CD4-positive, alpha-beta memory T cell (primary cell): Measurements from ENCODE around the gene GNA15. TPM values are rescaled to one million over a fixed set of nuclear protein-coding genes. Genes with fewer than 3 reads are reported as not detected.
A peak's percentile ranks its signal among the peaks of the same experiment; 100 is the strongest.

Experiments
- CTCF ChIA-PET: fragments of 350-600 bp; sonication (Branson Sonifier 250); formaldehyde crosslinking; loops from one replicate; lab custom pipeline; 2021; ENCODE audit warnings: inconsistent platforms; ENCODE audit not compliant: partially characterized antibody; lab: Charles Lee
- POLR2A ChIA-PET: fragments of 350-600 bp; sonication (Branson Sonifier 250); formaldehyde crosslinking; loops from one replicate; lab custom pipeline; 2021; ENCODE audit not compliant: partially characterized antibody; lab: Charles Lee
- DNase-seq, 5 donors: peaks; one replicate each; pipeline versions ENCODE4 v3.0.0 to v3.0.0-alpha.2; 2020 to 2022; ENCODE audit warnings: mixed read lengths in 1 of 5
- H3K27ac ChIP-seq: one replicate; pipeline ENCODE4 v1.7.0; 2013; ENCODE audit warnings: low read depth, low read length
- H3K27me3 ChIP-seq: 2 replicates; pipeline ENCODE4 v1.7.0; 2013; ENCODE audit warnings: mild to moderate bottlenecking, low read length, moderate library complexity; ENCODE audit not compliant: insufficient read depth
- H3K36me3 ChIP-seq: 2 replicates; pipeline ENCODE4 v1.7.0; 2013; ENCODE audit warnings: mild to moderate bottlenecking, low read length, moderate library complexity; ENCODE audit not compliant: insufficient read depth
- H3K4me1 ChIP-seq: 2 replicates; pipeline ENCODE4 v1.7.0; 2013; ENCODE audit warnings: mild to moderate bottlenecking, low read length, moderate library complexity; ENCODE audit not compliant: insufficient read depth
- H3K4me3 ChIP-seq, 2 donors: one replicate each; pipeline ENCODE4 v1.7.0; 2013; ENCODE audit warnings: low read length in 2 of 2, mild to moderate bottlenecking in 1 of 2
- H3K9me3 ChIP-seq, 2 donors: one replicate each; pipeline ENCODE4 v1.7.0; 2013; ENCODE audit warnings: low read length in 2 of 2, control low read depth in 1 of 2; ENCODE audit not compliant: control insufficient read depth in 1 of 2
- H3K27ac Mint-ChIP-seq, 7 donors: one replicate each; pipeline ENCODE4 v1.8.0; 2020 to 2021; ENCODE audit warnings: mixed read lengths in 7 of 7, mild to moderate bottlenecking in 6 of 7, inconsistent platforms in 3 of 7, moderate library complexity in 3 of 7
- H3K27me3 Mint-ChIP-seq, 2 donors: one replicate each; pipeline ENCODE4 v1.8.0; 2020 to 2021; ENCODE audit warnings: mixed read lengths in 2 of 2
- H3K36me3 Mint-ChIP-seq, 2 donors: one replicate each; pipeline ENCODE4 v1.8.0; 2020 to 2021; ENCODE audit warnings: mixed read lengths in 2 of 2, inconsistent platforms in 1 of 2, mild to moderate bottlenecking in 1 of 2
- H3K4me1 Mint-ChIP-seq, 4 donors: one replicate each; pipeline ENCODE4 v1.8.0; 2020 to 2021; ENCODE audit warnings: mixed read lengths in 4 of 4, mild to moderate bottlenecking in 1 of 4
- H3K4me3 Mint-ChIP-seq, 8 donors: one replicate each; pipeline ENCODE4 v1.8.0; 2020 to 2021; ENCODE audit warnings: mixed read lengths in 8 of 8, mild to moderate bottlenecking in 7 of 8, moderate library complexity in 6 of 8, inconsistent platforms in 3 of 8
- H3K9me3 Mint-ChIP-seq, 8 donors: one replicate each; pipeline ENCODE4 v1.8.0; 2020 to 2021; ENCODE audit warnings: mixed read lengths in 8 of 8, mild to moderate bottlenecking in 5 of 8, inconsistent platforms in 3 of 8, moderate library complexity in 1 of 8
- intact Hi-C: fragments of 100-400 bp; cut with micrococcal nuclease; formaldehyde crosslinking; loops from one replicate; pipeline ENCODE4 v1.15.1; 2023
- polyA plus RNA-seq, 2 donors: library from polyadenylated mRNA; unstranded; fragments of 300-500 nt; fragmentation: Illumina TruSeq; gene quantifications; one replicate each; pipeline ENCODE4 v1.2.3, GENCODE V29; 2021
- total RNA-seq, 2 experiments: library from RNA; stranded (reverse); gene quantifications; one replicate each; pipeline ENCODE4 v1.2.3, GENCODE V29; 2021

The GNA15 gene
- total and polyA plus RNA-seq, 4 experiments from 2014 or later = 2.5 to 4.8 (median 3.5) TPM

DNA sequence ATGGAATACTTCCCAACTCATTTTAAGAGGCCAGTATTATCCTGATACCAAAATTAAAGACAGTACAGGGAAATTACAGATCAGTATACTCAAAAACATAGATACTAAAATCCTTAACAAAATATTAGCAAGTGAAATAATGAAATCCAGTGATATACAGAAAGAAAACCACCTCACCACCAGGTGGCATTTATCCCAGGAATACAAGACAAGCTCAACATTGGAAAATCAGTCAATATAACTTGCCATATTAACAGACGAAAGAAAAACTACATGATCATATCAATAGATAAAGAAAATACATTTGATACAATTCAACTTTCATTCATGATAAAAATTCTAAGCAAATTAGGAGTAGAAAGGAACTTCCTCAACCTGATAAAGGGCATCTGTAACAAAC, 6.7 kb upstream of the GNA15 start:
- peak in 4 of 5 donors; percentile 26 to 42 (median 32) for DNase-seq
- CTCF ChIA-PET = interaction anchor here (0.8 to 11.6 kb wide), 15 partner anchors 13 to 178 kb away, joined by 3 to 158 read pairs (median 7); partner anchors contain the start of gene S1PR4
- H3K27ac Mint-ChIP-seq = peak overlapping the region in 4 of 7 donors; percentile 13 to 81 (median 44)

DNA sequence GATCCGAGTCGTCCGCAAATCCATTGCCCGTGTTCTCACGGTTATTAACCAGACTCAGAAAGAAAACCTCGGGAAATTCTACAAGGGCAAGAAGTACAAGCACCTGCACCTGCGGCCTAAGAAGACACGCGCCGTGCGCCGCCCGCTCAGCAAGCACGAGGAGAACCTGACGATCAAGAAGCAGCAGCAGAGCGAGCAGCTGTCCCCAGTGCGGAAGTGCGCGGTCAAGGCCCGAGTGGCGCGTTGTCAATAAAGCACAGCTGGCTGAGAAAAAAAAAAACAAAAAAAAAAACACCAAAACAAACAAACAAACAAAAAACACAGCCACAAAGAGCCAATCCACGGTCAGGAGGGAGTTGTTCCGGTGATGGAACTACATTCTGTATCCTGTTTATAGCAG, 4.7 kb upstream of the GNA15 start:
- H3K36me3 ChIP-seq = no peaks in the 10 kb centered on the region
- H3K27me3 ChIP-seq = no peaks in the 10 kb centered on the region
- H3K27ac ChIP-seq = no peak overlapping the region
- no peak overlapping the region for H3K4me3 ChIP-seq
- peaks cover 14 to 41% (median 26%) of the 10 kb centered on the region in 4 donors for H3K4me1 Mint-ChIP-seq
- peak overlapping the region in 7 of 8 donors; percentile 15 to 69 (median 54) for H3K4me3 Mint-ChIP-seq
- peak in 3 of 5 donors; percentile 18 to 49 (median 46) for DNase-seq
- ChIA-PET CTCF (interaction anchor here (0.7 to 11.6 kb wide), 6 partner anchors 11 to 171 kb away, joined by 3 to 158 read pairs (median 38); no protein-coding TSS in a partner anchor), POLR2A (interaction anchor here (2.1 kb wide), 1 partner anchor 55 kb away, joined by 6 read pairs; the partner anchor contains the start of gene NCLN)
- H3K27me3 Mint-ChIP-seq = no peaks in the 10 kb centered on the region
- H3K4me1 ChIP-seq = peaks cover 31% of the 10 kb centered on the region
- intact Hi-C loops = loop anchor here (5.0 kb wide), 1 partner anchor 46 kb away; the partner anchor contains the start of gene S1PR4
- no peaks in the 10 kb centered on the region for H3K36me3 Mint-ChIP-seq
- H3K9me3 ChIP-seq = no peaks in the 10 kb centered on the region
- peak overlapping the region; percentile 77 to 93 (median 88) for H3K27ac Mint-ChIP-seq
- H3K9me3 Mint-ChIP-seq = no peaks in the 10 kb centered on the region

More for the DNA sequence above, 6.7 kb upstream of the GNA15 start:
- Mint-ChIP-seq H3K4me3 (no peak overlapping the region), H3K9me3 (no peaks in the 10 kb centered on the region), H3K4me1 (peaks cover 16 to 33% (median 23%) of the 10 kb centered on the region in 4 donors), H3K36me3 (no peaks in the 10 kb centered on the region), H3K27me3 (no peaks in the 10 kb centered on the region)
- no peaks in the 10 kb centered on the region for H3K27me3 ChIP-seq
- no peak overlapping the region for H3K27ac ChIP-seq
- intact Hi-C loops = loop anchor here (1.0 kb wide), 2 partner anchors 34 to 81 kb away; no protein-coding TSS in a partner anchor
- H3K9me3 ChIP-seq = no peaks in the 10 kb centered on the region
- POLR2A ChIA-PET = interaction anchor here (0.7 to 2.2 kb wide), 7 partner anchors 13 to 178 kb away, joined by 3 to 12 read pairs (median 4); partner anchors contain the start of gene S1PR4
- peaks cover 22% of the 10 kb centered on the region for H3K4me1 ChIP-seq
- no peaks in the 10 kb centered on the region for H3K36me3 ChIP-seq
- H3K4me3 ChIP-seq = no peak overlapping the region

DNA sequence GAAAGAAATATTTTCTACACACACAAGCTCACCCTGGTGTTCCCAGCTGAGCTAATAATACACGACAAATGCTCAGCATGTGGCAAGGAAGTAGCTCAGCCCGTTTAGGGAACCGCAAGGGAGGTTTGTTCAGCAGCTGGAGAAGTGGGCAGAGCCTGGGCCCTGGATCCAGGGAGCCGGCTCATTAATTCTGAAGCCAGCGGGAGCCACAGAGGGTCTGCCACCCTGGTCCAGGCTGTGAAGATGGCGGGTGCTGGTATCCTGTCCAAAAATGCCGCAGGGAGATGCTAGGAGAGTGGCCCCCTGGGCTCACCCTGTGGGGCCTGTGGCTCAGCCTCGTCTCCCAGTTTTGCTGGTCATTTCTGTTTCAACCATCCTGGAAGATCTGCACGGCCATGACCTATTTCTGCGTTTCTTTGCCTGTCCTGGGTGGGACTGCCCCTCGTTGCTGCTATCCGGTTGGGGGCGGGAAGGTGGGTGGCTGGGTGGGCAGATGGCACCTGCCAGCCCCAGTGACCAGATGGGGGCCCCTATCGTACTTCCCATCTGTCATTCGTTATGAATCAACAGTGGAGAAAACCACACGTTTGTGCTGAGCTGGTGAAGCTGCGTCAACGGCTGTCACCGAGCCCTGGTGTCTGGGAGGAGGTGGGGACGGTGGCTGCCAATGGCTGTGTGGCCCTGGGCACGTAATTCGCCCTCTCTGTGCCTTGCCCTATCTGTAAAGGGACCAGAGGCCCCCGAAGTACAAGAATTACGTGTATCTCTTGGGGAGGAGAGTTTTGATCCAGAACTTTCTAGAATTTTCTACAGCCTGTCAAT, 2.7 kb upstream of the GNA15 start:
- CTCF ChIA-PET = interaction anchor here (1.1 to 11.6 kb wide), 6 partner anchors 9 to 182 kb away, joined by 3 to 158 read pairs (median 6); no protein-coding TSS in a partner anchor
- Histone ChIP-seq H3K27me3 (no peaks in the 10 kb centered on the region), H3K36me3 (no peaks in the 10 kb centered on the region), H3K9me3 (no peaks in the 10 kb centered on the region), H3K4me1 (peaks cover 41% of the 10 kb centered on the region), H3K27ac (peak overlapping the region; percentile 69), H3K4me3 (peak overlapping the region in 1 of 2 donors; percentile 23)
- Mint-ChIP-seq H3K9me3 (no peaks in the 10 kb centered on the region), H3K27me3 (no peaks in the 10 kb centered on the region), H3K4me3 (peak overlapping the region; percentile 75 to 89 (median 82)), H3K36me3 (peaks cover 0 to 4% of the 10 kb centered on the region in 2 donors), H3K27ac (peak overlapping the region; percentile 91 to 98 (median 97)), H3K4me1 (peaks cover 19 to 49% (median 31%) of the 10 kb centered on the region in 4 donors)
- DNase-seq = peak; percentile 77 to 94 (median 84)
- POLR2A ChIA-PET = interaction anchor here (1.4 to 1.9 kb wide), 3 partner anchors 9 to 97 kb away, joined by 3 to 12 read pairs (median 6); no protein-coding TSS in a partner anchor
- intact Hi-C loops = loop anchor here (5.0 kb wide), 1 partner anchor 44 kb away; the partner anchor contains the start of gene S1PR4

DNA sequence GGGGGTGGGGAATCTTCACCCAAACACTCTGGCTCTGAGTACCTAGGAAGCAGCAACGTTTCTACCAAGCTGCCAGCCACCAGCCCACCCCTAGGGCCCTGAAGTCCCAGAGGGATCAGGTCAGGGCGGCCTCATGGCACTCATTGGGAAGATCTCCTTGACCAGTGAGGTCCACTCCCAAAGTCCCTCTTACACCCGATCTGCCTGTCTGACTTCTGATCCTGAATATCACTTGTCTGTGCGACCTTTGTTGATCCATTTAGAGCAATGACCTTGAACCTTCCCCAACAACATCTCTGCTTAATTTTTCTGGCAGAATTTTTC, 2.1 kb upstream of the GNA15 start:
- Histone ChIP-seq H3K27ac (peak overlapping the region; percentile 69), H3K9me3 (no peaks in the 10 kb centered on the region), H3K4me1 (peaks cover 41% of the 10 kb centered on the region), H3K27me3 (no peaks in the 10 kb centered on the region), H3K4me3 (no peak overlapping the region), H3K36me3 (no peaks in the 10 kb centered on the region)
- Mint-ChIP-seq H3K36me3 (peaks cover 0 to 4% of the 10 kb centered on the region in 2 donors), H3K9me3 (no peaks in the 10 kb centered on the region), H3K4me3 (peak overlapping the region; percentile 75 to 89 (median 82)), H3K27me3 (no peaks in the 10 kb centered on the region), H3K4me1 (peaks cover 19 to 49% (median 31%) of the 10 kb centered on the region in 4 donors), H3K27ac (peak overlapping the region; percentile 91 to 98 (median 97))
- ChIA-PET POLR2A (interaction anchor here (1.4 to 1.9 kb wide), 3 partner anchors 8 to 98 kb away, joined by 3 to 12 read pairs (median 6); no protein-coding TSS in a partner anchor), CTCF (interaction anchor here (0.6 to 11.6 kb wide), 4 partner anchors 7 to 1308 kb away, joined by 3 to 158 read pairs (median 4); no protein-coding TSS in a partner anchor)
- no peak for DNase-seq
- intact Hi-C loops = loop anchor here (5.0 kb wide), 1 partner anchor 44 kb away; the partner anchor contains the start of gene S1PR4

DNA sequence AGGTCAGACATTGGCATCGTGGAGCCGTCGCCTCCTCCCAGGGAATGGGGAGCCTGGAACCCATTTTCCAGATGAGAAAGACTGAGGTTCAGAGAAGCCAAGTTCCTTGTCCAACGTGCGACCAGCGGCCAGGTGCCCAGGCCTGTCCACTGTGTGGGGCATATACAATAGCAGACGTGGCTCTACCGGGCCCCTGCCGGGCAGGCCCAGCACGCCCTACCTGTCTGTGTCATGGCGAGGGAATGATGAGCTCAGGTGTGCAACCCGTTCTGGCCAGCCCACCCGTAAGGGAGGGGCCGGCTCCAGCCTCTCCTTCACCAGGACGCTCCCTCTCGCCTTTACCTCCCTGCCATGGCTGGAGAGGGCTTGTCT, 837 bp downstream of the GNA15 start:
- no peaks in the 10 kb centered on the region for H3K9me3 ChIP-seq
- peaks cover 0 to 4% (median 0%) of the 10 kb centered on the region in 8 donors for H3K9me3 Mint-ChIP-seq
- CTCF ChIA-PET = interaction anchor here (0.7 to 12.3 kb wide), 6 partner anchors 6 to 33 kb away, joined by 3 to 158 read pairs (median 4); partner anchors contain the start of gene GNA15
- intact Hi-C loops = no loop called here
- peaks cover 0 to 4% of the 10 kb centered on the region in 2 donors for H3K36me3 Mint-ChIP-seq
- DNase-seq = no peak
- H3K27me3 Mint-ChIP-seq = no peaks in the 10 kb centered on the region
- H3K27ac Mint-ChIP-seq = peak overlapping the region; percentile 81 to 95 (median 92)
- H3K4me3 ChIP-seq = peak overlapping the region in 1 of 2 donors; percentile 47
- POLR2A ChIA-PET = interaction anchor here (1.2 to 1.4 kb wide), 2 partner anchors 10 to 46 kb away, joined by 3 to 5 read pairs; no protein-coding TSS in a partner anchor
- peaks cover 53% of the 10 kb centered on the region for H3K4me1 ChIP-seq
- H3K36me3 ChIP-seq = no peaks in the 10 kb centered on the region
- peak overlapping the region; percentile 77 for H3K27ac ChIP-seq
- no peaks in the 10 kb centered on the region for H3K27me3 ChIP-seq
- peak overlapping the region; percentile 66 to 89 (median 84) for H3K4me3 Mint-ChIP-seq
- peaks cover 19 to 51% (median 37%) of the 10 kb centered on the region in 4 donors for H3K4me1 Mint-ChIP-seq

DNA sequence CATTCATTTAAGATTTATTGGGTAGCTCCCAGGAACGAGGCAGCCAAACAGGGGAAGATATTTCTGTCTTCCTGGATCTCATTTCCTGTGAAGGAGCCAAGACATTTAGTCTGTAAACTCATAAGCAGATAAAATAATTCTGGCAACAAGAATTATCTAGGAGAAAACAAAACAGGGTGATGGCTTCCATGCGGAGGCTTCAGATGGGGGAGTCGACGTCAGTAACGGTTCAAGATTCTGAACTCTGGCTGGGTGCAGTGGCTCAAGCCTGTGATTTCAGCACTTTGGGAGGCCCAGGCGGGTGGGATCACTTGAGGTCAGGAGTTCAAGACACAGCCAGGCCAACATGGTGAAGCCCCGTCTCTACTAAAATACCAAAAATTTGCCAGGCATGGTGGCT, 1.3 kb downstream of the GNA15 start:
- H3K9me3 Mint-ChIP-seq = peaks cover 0 to 4% (median 0%) of the 10 kb centered on the region in 8 donors

More for the DNA sequence above, 1.3 kb downstream of the GNA15 start:
- peaks cover 19 to 55% (median 41%) of the 10 kb centered on the region in 4 donors for H3K4me1 Mint-ChIP-seq
- Histone ChIP-seq H3K27ac (peak overlapping the region; percentile 77), H3K4me1 (peaks cover 57% of the 10 kb centered on the region), H3K36me3 (no peaks in the 10 kb centered on the region), H3K4me3 (peak overlapping the region in 1 of 2 donors; percentile 47), H3K9me3 (no peaks in the 10 kb centered on the region), H3K27me3 (no peaks in the 10 kb centered on the region)
- ChIA-PET POLR2A (interaction anchor here (1.2 kb wide), 1 partner anchor 10 kb away, joined by 3 read pairs; no protein-coding TSS in a partner anchor), CTCF (interaction anchor here (0.7 to 12.3 kb wide), 5 partner anchors 6 to 33 kb away, joined by 3 to 158 read pairs (median 3); partner anchors contain the start of gene GNA15)
- peak overlapping the region; percentile 81 to 95 (median 92) for H3K27ac Mint-ChIP-seq
- H3K36me3 Mint-ChIP-seq = peaks cover 0 to 4% of the 10 kb centered on the region in 2 donors
- peak overlapping the region; percentile 66 to 89 (median 84) for H3K4me3 Mint-ChIP-seq
- intact Hi-C loops = no loop called here
- no peak for DNase-seq
- no peaks in the 10 kb centered on the region for H3K27me3 Mint-ChIP-seq
